ENCODE data around the gene IZUMO4. TPM values are rescaled to one million over a fixed set of nuclear protein-coding genes. Genes with fewer than 3 reads are reported as not detected.

The IZUMO4 gene
- polyA plus RNA-seq, 1 donor from 2014 or later, result 39.3 TPM

DNA sequence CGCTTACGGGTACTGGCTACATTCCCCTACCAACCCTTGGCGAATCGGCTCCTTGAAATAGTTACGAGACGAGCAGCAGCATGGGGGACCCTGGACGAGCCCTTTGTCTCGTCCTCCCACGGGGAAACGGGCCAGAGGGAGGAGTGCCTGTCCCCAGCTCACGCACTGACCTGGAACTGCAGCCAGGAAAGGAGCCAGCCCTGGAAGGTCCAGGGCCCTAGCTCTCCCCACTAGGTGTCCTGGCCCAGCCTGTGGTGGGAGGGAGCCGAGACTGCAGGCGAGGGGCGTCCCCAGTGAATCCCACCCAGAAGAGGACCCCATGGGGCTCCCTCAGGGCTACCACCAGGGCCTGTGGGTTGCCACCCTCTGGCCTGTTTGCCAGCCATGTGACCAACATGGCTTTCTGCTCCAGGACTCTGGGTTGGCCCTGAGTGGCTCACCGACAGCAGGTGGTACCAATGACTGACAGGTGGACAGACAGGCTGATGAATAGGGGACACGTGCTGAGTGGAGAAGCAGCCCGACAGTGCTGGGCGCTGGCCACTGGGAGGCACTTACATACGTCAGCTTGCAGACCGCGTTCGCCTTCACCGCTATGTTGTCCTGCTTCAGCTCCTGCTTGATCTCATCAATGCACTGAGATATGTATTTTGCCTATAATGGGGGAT is 41.5 kb downstream of the IZUMO4 start:
- Histone ChIP-seq H3K4me2 (ENCODE audit: low read length) (no peak overlapping the region), H3K27ac (ENCODE audit: low read length) (no peak overlapping the region)

GRCh38 chr19:2139385-2140137 is 42.8 kb downstream of the IZUMO4 start:
- H3K9me3 ChIP-seq (ENCODE audit: low read length), result no peaks in the 10 kb centered on the region
- H3K9me2 ChIP-seq (ENCODE audit: insufficient read depth, low read length), result no peaks in the 10 kb centered on the region
- H4K20me1 ChIP-seq (ENCODE audit: insufficient read depth), result no peaks in the 10 kb centered on the region
- no peak overlapping the region for H3K9ac ChIP-seq (ENCODE audit: low read length)
- H3F3A ChIP-seq (ENCODE audit: insufficient read depth, low read length, poor library complexity, severe bottlenecking), result no peaks in the 10 kb centered on the region
- no peak overlapping the region for H2AFZ ChIP-seq (ENCODE audit: low read depth, low read length)
- no peak overlapping the region for H3K4me2 ChIP-seq (ENCODE audit: low read length)
- no peaks in the 10 kb centered on the region for H3K27me3 ChIP-seq (ENCODE audit: insufficient read depth, low read depth, low read length)
- H3K4me3 ChIP-seq (ENCODE audit: low read length), result no peak overlapping the region
- H3K27ac ChIP-seq (ENCODE audit: low read length), result no peak overlapping the region
- H3K36me3 ChIP-seq (ENCODE audit: insufficient read depth, low read length), result no peaks in the 10 kb centered on the region
- peaks cover 29% of the 10 kb centered on the region for H3K79me2 ChIP-seq (replicated peaks; ENCODE audit: insufficient read depth, low read length)
- TF ChIP-seq POLR2AphosphoS5 (IDR thresholded peaks at IDR 0.05) (no peak), CTCF (IDR thresholded peaks at IDR 0.05; ENCODE audit: poor library complexity, severe bottlenecking) (no peak), EZH2 (IDR thresholded peaks at IDR 0.05; ENCODE audit: borderline replicate concordance, insufficient read depth, low read length, poor library complexity, severe bottlenecking) (no peak), SMC3 (conservative IDR thresholded peaks at IDR 0.05; ENCODE audit: poor library complexity) (no peak), RAD21 (conservative IDR thresholded peaks at IDR 0.05) (no peak), MXI1 (conservative IDR thresholded peaks at IDR 0.05; ENCODE audit: poor library complexity, severe bottlenecking) (no peak), TAF1 (IDR thresholded peaks at IDR 0.05; ENCODE audit: low read depth) (no peak)

More for the DNA sequence above, 41.5 kb downstream of the IZUMO4 start:
- Histone ChIP-seq H3K79me2 (replicated peaks; ENCODE audit: insufficient read depth, low read length) (peaks cover 23% of the 10 kb centered on the region), H3F3A (ENCODE audit: insufficient read depth, low read length, poor library complexity, severe bottlenecking) (no peaks in the 10 kb centered on the region), H4K20me1 (ENCODE audit: insufficient read depth) (no peaks in the 10 kb centered on the region), H3K4me3 (ENCODE audit: low read length) (no peak overlapping the region), H3K27me3 (ENCODE audit: insufficient read depth, low read depth, low read length) (no peaks in the 10 kb centered on the region), H2AFZ (ENCODE audit: low read depth, low read length) (no peak overlapping the region), H3K36me3 (ENCODE audit: insufficient read depth, low read length) (no peaks in the 10 kb centered on the region), H3K9me3 (ENCODE audit: low read length) (no peaks in the 10 kb centered on the region), H3K9ac (ENCODE audit: low read length) (no peak overlapping the region), H3K9me2 (ENCODE audit: insufficient read depth, low read length) (no peaks in the 10 kb centered on the region)
- TF ChIP-seq SMC3 (conservative IDR thresholded peaks at IDR 0.05; ENCODE audit: poor library complexity) (no peak), RAD21 (conservative IDR thresholded peaks at IDR 0.05) (no peak), EZH2 (IDR thresholded peaks at IDR 0.05; ENCODE audit: borderline replicate concordance, insufficient read depth, low read length, poor library complexity, severe bottlenecking) (no peak), EP300 (conservative IDR thresholded peaks at IDR 0.05; ENCODE audit: poor library complexity, severe bottlenecking) (no peak), MXI1 (conservative IDR thresholded peaks at IDR 0.05; ENCODE audit: poor library complexity, severe bottlenecking) (no peak), CTCF (IDR thresholded peaks at IDR 0.05; ENCODE audit: poor library complexity, severe bottlenecking) (no peak), TAF1 (IDR thresholded peaks at IDR 0.05; ENCODE audit: low read depth) (no peak), POLR2AphosphoS5 (IDR thresholded peaks at IDR 0.05) (no peak)
- TF ChIP-seq, protein P1, sequence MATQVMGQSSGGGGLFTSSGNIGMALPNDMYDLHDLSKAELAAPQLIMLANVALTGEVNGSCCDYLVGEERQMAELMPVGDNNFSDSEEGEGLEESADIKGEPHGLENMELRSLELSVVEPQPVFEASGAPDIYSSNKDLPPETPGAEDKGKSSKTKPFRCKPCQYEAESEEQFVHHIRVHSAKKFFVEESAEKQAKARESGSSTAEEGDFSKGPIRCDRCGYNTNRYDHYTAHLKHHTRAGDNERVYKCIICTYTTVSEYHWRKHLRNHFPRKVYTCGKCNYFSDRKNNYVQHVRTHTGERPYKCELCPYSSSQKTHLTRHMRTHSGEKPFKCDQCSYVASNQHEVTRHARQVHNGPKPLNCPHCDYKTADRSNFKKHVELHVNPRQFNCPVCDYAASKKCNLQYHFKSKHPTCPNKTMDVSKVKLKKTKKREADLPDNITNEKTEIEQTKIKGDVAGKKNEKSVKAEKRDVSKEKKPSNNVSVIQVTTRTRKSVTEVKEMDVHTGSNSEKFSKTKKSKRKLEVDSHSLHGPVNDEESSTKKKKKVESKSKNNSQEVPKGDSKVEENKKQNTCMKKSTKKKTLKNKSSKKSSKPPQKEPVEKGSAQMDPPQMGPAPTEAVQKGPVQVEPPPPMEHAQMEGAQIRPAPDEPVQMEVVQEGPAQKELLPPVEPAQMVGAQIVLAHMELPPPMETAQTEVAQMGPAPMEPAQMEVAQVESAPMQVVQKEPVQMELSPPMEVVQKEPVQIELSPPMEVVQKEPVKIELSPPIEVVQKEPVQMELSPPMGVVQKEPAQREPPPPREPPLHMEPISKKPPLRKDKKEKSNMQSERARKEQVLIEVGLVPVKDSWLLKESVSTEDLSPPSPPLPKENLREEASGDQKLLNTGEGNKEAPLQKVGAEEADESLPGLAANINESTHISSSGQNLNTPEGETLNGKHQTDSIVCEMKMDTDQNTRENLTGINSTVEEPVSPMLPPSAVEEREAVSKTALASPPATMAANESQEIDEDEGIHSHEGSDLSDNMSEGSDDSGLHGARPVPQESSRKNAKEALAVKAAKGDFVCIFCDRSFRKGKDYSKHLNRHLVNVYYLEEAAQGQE (IDR thresholded peaks at IDR 0.05; ENCODE audit: borderline replicate concordance), result no peak
